GM19372 (cell line): ENCODE data around the gene RPL28.

Experiments used
- ATAC-seq: cut with Tn5 transposase; IDR thresholded peaks from one replicate; pipeline ENCODE4 v1.9.1; 2021; ENCODE audit warnings: mild to moderate bottlenecking, low read depth, moderate library complexity; ENCODE audit not compliant: unreplicated experiment

The RPL28 gene

DNA sequence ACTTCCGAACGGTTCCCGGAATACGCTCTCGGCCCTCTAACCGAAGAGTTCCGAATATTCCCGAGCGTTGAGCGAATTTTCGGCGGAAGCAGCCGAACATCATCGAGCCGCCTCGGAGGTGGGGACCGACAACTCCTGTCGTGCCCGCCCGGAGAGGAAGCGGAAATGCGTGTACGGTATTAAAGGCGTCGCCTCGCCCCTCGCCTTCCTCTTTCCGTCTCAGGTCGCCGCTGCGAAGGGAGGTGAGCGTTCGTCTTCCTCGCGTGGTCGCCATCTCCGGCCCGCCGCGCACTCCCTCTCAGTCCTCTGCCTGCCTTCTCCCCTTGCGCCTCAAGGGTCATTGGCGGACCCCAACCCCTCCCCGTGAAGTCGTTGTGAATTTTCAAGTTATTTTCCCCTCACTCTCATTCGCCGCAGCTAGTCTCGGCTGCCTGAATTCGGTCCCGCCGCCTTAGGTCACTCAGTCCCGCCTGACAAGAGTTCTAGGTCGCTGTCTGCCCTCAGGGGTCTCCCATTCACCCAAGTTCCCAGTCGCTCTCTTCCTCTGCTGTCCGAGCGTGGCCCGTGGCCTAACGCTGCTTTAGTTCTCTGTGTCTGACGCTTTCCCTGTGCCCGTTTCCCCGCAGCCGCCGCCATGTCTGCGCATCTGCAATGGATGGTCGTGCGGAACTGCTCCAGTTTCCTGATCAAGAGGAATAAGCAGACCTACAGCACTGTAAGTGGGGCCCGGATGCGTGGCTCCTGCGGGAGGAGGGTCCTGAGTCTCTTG, at the start of gene RPL28:
Gene RPL28, plus strand, starts transcription at position 209 of the 769 bp plus-strand sequence. Its CDS starts 426 bp downstream, at position 635.
- peak; percentile 62 for ATAC-seq

GRCh38 chr19:55336101-55336500, 49.6 kb upstream of the RPL28 start:
- no peak for ATAC-seq

GRCh38 chr19:55339105-55339888, 46.4 kb upstream of the RPL28 start, which contains the start of gene KMT5C:
Gene KMT5C, plus strand, starts transcription at chr19:55339876. Its CDS starts 2,061 bp downstream, at chr19:55341937.
- ATAC-seq, result peak; percentile 78

- ATAC-seq, result no peak
These were observed 45.6 kb upstream of the RPL28 start for GRCh38 chr19:55339889-55340783.

DNA sequence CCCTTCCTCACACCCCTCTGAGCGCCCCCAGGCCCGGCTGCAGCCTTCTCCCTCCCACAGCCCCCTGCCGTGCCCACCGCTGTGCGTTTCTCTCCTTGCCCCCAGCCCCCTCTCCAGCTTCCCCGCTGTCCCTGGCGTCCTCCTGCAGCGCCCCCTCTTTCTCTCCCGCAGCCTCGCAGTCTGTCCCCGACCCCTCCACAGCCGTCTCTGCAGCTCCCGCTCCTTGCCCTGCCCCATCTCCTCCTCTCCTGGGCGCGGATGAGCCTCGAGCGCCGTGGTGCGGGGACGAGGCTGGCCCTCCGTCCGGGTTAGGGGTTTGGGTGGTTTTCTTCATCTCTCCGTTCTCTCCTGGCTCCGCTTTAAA, 45.0 kb upstream of the RPL28 start:
- no peak for ATAC-seq

GRCh38 chr19:55341171-55341588, 44.6 kb upstream of the RPL28 start:
- ATAC-seq, result no peak

DNA sequence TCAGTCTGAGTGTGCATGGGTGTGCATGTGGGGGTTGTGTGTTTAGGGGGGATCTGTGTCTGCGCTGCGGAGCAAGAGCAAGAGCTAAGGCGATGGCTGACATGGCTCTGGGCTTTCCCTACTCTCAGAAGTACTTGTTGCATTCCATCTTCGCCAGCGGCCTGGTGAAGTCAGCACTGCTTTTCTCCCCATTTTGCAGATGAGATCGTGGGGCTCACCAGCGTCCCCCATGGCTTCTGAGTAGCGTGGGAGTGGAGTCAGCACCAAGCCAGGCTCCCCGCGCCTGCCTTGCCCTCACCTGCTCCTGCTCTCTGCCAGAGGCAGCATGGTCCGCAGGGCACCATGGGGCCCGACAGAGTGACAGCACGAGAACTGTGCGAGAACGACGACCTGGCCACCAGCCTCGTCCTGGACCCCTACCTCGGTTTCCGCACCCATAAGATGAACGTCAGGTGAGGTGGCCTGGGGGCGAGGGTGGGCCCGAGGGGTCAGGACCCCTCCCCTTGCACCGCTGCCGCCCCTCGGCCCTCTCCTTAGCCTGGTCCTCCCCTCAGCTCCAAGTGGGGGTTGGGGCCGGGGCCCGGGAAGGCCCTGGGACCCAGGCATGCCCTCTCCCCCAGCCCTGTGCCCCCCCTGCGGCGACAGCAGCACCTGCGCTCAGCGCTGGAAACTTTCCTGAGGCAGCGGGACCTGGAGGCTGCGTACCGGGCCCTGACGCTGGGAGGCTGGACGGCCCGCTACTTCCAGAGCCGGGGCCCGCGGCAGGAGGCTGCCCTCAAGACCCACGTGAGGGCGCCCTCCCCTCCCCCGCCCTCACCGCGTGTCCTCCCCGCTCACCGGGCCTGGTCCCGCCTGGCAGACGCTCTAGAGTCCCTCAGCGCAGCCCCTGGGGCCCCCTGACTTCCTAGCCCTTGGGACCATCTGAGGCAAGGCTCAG, 43.9 kb upstream of the RPL28 start:
- no peak for ATAC-seq

DNA sequence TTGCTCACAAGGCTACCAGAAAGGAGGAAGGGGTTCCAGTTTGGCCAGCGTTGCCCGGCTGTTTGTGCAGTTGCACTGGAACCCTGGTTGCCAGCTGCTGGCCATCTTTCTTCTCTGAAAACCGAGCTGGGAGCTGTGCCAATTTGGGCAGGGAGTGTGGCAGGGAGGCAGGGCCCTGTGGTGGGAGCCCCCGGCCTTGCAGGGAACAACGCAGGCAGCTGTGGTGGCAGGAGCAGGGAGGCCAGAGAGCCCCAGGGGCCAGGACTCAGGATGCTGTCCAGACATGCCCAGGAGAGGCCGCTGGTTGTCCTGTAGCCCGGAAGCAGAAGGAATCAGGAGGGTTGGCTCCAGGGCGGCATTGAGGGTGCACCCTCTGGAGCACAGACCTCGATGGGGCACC, 41.3 kb upstream of the RPL28 start:
- ATAC-seq, result no peak

DNA sequence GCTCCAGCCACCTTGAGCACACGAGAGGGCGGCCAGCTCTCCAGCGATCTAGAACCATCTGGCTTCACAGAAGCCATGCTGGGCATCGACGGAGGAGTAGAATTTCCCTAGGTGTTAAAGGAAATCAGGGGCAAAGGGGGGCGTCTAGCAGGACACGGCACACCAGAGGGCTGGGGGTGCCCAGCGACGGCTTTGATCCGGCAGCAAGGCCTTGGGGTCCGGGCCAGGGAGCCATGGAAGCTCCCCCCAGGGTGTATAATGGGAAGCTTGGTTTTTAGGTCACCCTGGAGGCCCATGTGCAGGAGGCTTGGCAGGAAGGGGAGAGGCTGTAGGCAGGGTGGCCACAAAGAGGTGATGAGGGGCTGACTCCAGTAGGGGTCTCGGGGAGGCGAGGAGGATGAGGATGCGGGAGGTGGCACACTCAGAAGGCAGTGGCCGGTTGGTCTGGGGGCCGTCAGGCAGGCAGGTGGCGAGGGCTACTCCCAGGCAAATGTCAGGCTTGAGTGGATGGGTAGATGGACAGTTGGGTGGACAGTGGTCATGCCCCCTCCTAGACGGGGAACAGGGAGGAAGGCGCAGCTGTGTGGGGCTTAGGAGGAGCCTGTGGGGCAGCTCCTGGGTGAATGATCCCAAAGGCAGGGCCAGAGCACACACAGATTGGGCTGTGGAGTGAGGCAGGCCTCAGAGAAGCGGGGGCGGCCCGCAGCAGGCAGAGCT, 40.5 kb upstream of the RPL28 start:
- no peak for ATAC-seq

DNA sequence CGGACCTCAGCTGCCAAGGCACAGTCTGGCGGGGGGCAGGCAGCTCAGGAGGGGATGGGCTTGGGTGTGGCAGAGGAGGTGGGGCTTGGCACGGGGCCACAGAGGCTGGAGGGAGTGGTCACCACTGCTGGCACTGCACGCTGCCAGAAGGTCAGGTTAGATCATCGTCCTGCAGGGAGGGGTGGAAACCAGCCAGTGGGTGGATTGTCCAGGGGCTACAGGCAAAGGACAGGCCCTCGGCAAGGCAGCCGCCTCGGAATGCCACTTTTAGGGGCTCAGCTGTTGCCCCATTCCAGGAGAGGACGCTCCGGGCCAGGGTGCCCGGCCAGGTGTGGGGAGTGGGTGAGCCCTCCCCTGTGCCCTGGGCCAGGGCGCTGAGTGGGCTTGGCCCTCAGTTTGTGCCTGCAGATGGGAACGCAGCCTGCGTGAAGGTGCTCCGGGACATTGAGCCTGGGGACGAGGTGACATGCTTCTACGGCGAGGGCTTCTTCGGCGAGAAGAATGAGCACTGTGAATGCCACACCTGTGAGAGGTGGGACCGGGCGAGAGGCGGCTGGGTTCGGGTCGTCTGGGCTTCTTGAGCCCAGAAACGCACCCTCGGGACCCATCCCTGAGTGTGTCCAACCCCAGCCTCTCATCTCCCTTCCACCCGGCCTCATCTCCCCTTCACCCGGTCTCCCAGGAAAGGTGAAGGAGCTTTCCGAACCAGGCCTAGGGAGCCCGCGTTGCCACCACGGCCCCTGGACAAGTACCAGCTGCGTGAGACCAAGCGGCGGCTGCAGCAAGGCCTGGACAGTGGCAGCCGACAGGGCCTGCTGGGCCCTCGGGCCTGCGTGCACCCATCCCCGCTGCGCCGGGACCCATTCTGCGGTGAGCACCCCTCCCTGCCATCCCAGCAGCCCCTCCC, 39.7 kb upstream of the RPL28 start:
- ATAC-seq, result no peak

DNA sequence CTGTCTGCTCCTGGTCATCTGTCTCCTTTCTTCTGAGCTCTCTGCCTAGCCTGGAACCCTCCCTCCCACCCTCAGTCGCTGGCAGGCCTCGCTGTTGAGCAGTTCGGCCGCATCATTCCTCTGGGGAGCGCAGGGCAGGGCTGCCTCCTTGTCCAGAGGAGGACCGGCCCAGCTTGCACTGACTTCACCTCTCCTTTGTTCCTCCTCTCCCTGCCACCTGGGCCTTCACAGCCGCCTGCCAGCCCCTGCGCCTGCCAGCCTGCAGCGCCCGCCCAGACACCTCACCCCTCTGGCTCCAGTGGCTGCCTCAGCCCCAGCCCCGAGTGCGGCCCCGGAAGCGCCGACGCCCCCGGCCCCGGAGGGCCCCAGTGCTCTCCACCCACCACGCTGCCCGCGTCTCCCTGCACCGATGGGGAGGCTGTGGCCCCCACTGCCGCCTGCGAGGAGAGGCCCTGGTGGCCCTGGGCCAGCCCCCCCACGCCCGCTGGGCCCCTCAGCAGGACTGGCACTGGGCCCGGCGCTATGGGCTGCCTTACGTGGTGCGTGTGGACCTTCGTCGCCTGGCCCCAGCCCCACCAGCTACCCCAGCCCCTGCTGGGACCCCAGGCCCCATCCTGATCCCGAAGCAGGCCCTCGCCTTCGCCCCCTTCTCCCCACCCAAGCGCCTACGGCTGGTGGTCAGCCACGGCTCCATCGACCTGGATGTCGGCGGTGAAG, 38.8 kb upstream of the RPL28 start:
- ATAC-seq, result no peak

DNA sequence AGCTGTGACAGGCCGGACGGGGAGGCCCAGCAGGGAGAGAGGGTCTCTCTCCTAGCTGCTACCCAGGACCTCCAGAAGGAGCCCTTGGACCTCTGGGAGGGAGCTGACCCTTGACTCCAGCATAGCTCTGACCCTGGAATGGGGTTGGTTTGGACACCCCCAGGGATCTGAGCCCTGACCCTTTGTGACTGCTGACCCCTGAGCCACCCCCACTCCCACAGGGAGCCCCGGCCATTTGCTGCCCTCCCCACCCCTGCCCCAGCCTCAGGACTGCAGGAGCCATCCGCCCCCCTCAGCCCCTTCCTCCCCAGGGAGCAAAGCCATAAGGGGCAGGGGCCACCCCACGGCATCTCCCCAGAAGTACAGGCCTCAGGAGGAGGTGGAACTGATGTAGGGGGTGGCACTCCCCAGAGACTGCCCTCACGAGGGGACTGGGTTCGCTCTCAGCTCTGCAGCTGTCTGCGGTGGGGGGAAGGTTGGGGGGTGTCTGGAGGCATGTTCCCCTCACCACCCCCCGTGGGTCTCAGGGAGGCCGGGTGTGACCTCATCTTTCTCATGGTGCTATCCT, 38.2 kb upstream of the RPL28 start:
- ATAC-seq, result no peak

DNA sequence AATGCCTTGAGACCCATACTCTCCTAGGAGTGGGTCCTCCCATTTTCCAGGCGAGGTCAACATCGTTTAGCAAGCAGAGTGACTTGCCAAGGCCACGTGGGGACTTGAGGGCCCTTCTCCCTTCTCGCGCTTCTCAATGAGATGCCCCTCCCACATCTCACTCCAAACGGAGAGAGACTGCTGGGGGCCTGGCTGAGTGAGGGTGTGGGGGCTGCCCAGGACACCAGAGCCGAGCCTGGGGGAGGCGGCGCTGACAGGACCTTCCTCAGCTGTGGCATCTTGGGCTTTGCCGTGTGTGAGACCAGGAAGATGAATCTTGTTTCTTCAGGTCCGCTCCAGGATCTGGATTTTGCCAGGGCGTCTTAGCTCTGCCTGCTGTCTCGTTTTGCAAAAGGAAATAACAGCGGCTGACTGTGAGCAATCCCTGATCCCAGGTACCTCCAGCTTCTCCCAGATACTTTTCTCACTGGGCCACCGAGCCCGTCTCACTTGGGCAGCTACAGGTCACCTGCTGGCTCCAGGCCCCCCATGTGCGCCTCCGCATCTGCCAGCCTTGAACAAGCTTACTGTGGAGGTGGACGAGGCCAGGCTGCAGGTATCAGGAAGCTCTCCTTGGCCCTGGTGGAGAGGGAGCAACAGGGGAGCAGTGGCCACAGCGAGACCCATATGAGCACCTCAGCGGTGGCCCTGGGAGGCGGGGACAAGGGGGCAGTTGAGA, 37.3 kb upstream of the RPL28 start:
- no peak for ATAC-seq

- ATAC-seq, result no peak
These were observed 35.0 kb upstream of the RPL28 start for GRCh38 chr19:55350620-55351315.

DNA sequence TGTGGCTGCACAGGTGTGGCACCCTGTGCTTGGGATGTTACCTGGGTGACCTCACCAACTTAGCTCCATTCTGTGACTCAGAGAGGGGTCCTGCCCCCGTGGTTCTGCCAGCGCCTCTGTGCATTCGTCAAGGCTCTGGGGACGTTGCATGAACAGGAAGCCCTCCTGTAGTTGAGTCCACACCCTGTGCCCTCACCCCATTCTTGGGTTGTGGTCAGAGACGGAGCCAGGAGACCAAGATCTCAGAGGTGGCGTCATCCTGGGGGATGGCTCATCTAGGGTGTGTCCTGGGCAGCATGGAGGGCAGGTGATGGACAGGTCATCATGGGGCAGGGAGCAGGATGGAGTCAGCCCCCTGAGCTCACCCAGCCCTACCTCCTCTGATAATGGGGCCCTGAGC, 33.7 kb upstream of the RPL28 start:
- no peak for ATAC-seq
